IMR-90 (cell line): ENCODE measurements around the gene GEMIN8. TPM values are rescaled to one million over a fixed set of nuclear protein-coding genes. Genes with fewer than 3 reads are reported as not detected.

ENCODE experiments used
- ATAC-seq: fragments of 200-7000 bp; cut with Tn5 transposase; 2 replicates; pipeline ENCODE4 v1.9.1; 2020; ENCODE audit warnings: low read depth, mild to moderate bottlenecking, moderate library complexity
- BruUV-seq: library from RNA; stranded (reverse); fragments of 400-500 nt; replicated peaks from 2 replicates; lab custom pipeline; 2021; lab: Mats Ljungman, UMichigan
- CTCF ChIA-PET: fragments of 300-600 bp; formaldehyde crosslinking; extraction: SDS; loops from one replicate; lab custom pipeline; 2021; ENCODE audit warnings: antibody characterized with exemption; lab: Yijun Ruan, JAX
- POLR2A ChIA-PET: fragments of 300-600 bp; sonication (Branson Sonifier 250); formaldehyde crosslinking; loops from one replicate; lab custom pipeline; 2022; ENCODE audit warnings: antibody characterized with exemption; ENCODE audit not compliant: unreplicated experiment; lab: Charles Lee
- DNase-seq: peaks from one replicate; pipeline ENCODE4 v3.0.0; 2013
- H2AFZ ChIP-seq: replicated peaks from 2 replicates; pipeline ENCODE3; 2013; ENCODE audit warnings: low read length, mild to moderate bottlenecking; ENCODE audit not compliant: poor library complexity
- H2AK5ac ChIP-seq: 2 replicates; pipeline ENCODE4 v1.6.1; 2013; ENCODE audit warnings: low read depth, low read length, inconsistent platforms
- H2AK9ac ChIP-seq: replicated peaks from 2 replicates; pipeline ENCODE3; 2013; ENCODE audit warnings: mild to moderate bottlenecking, low read depth, low read length, moderate library complexity; ENCODE audit not compliant: poor library complexity
- H2BK120ac ChIP-seq: 2 replicates; pipeline ENCODE4 v1.6.1; 2013; ENCODE audit warnings: low read depth, low read length, inconsistent platforms
- H2BK15ac ChIP-seq: 3 replicates; pipeline ENCODE4 v1.6.1; 2013; ENCODE audit warnings: low read depth, low read length, inconsistent platforms
- H2BK20ac ChIP-seq: 2 replicates; pipeline ENCODE4 v1.6.1; 2013; ENCODE audit warnings: low read depth, mild to moderate bottlenecking, inconsistent platforms, low read length, moderate library complexity
- H2BK5ac ChIP-seq: 2 replicates; pipeline ENCODE4 v1.6.1; 2013; ENCODE audit warnings: mild to moderate bottlenecking, low read depth, low read length, inconsistent platforms; ENCODE audit not compliant: poor library complexity, severe bottlenecking
- H3K14ac ChIP-seq: replicated peaks from 2 replicates; pipeline ENCODE4 v1.6.1; 2013; ENCODE audit warnings: low read depth, low read length, inconsistent platforms
- H3K18ac ChIP-seq: 2 replicates; pipeline ENCODE4 v1.6.1; 2013; ENCODE audit warnings: low read depth, low read length, control low read depth
- H3K23ac ChIP-seq: 2 replicates; pipeline ENCODE4 v1.6.1; 2013; ENCODE audit warnings: low read depth, low read length, inconsistent platforms
- H3K27ac ChIP-seq: 2 replicates; pipeline ENCODE4 v1.5.1; 2013; ENCODE audit warnings: mild to moderate bottlenecking, control low read depth, low read length; ENCODE audit not compliant: insufficient read depth
- H3K27me3 ChIP-seq: 2 replicates; pipeline ENCODE4 v1.6.1; 2013; ENCODE audit warnings: low read length; ENCODE audit not compliant: control insufficient read depth, insufficient read depth
- H3K36me3 ChIP-seq: 2 replicates; pipeline ENCODE4 v1.6.1; 2013; ENCODE audit warnings: low read length, mixed read lengths; ENCODE audit not compliant: control insufficient read depth, insufficient read depth
- H3K4ac ChIP-seq: 2 replicates; pipeline ENCODE4 v1.6.1; 2013; ENCODE audit warnings: low read depth, low read length, inconsistent platforms
- H3K4me1 ChIP-seq: 2 replicates; pipeline ENCODE4 v1.6.1; 2013; ENCODE audit warnings: low read length, mixed read lengths; ENCODE audit not compliant: control insufficient read depth, insufficient read depth
- H3K4me2 ChIP-seq: 2 replicates; pipeline ENCODE4 v1.6.1; 2013; ENCODE audit warnings: low read depth, mild to moderate bottlenecking, control low read depth, low read length, moderate library complexity
- H3K4me3 ChIP-seq: 2 replicates; pipeline ENCODE4 v1.5.1; 2013; ENCODE audit warnings: low read depth, mild to moderate bottlenecking, control low read depth, low read length, moderate library complexity; ENCODE audit not compliant: insufficient read depth
- H3K56ac ChIP-seq: 2 replicates; pipeline ENCODE4 v1.6.1; 2013; ENCODE audit warnings: low read length, inconsistent platforms; ENCODE audit not compliant: insufficient read depth; ENCODE audit errors: extremely low read depth
- H3K79me1 ChIP-seq, 2 experiments: 2 replicates each; pipeline ENCODE4 v1.6.1; 2013; ENCODE audit warnings: low read length in 2 of 2, inconsistent platforms in 1 of 2, low read depth in 1 of 2
- H3K9ac ChIP-seq: 2 replicates; pipeline ENCODE4 v1.6.1; 2013; ENCODE audit warnings: low read depth, low read length, control low read depth
- H3K9me1 ChIP-seq: 2 replicates; pipeline ENCODE4 v1.6.1; 2013; ENCODE audit warnings: low read length, inconsistent platforms; ENCODE audit not compliant: insufficient read depth
- H3K9me3 ChIP-seq: 2 replicates; pipeline ENCODE4 v1.6.1; 2013; ENCODE audit warnings: low read length; ENCODE audit not compliant: control insufficient read depth, insufficient read depth
- H4K20me1 ChIP-seq: 2 replicates; pipeline ENCODE4 v1.6.1; 2013; ENCODE audit warnings: low read length, inconsistent platforms; ENCODE audit not compliant: insufficient read depth
- H4K5ac ChIP-seq: 2 replicates; pipeline ENCODE4 v1.6.1; 2013; ENCODE audit warnings: mild to moderate bottlenecking, low read depth, low read length, control low read depth
- H4K8ac ChIP-seq, 2 experiments: 2 replicates each; pipeline ENCODE4 v1.6.1; 2013; ENCODE audit warnings: low read depth in 2 of 2, low read length in 2 of 2, control low read depth in 1 of 2, inconsistent platforms in 1 of 2
- H4K91ac ChIP-seq: 2 replicates; pipeline ENCODE4 v1.6.1; 2013; ENCODE audit warnings: low read depth, low read length, inconsistent platforms; ENCODE audit not compliant: insufficient read depth
- POLR2A ChIP-seq: IDR thresholded peaks from 2 replicates; pipeline ENCODE4 v1.6.1; 2012; ENCODE audit warnings: mild to moderate bottlenecking, low read depth, low read length
- RAD21 ChIP-seq: IDR thresholded peaks from 2 replicates; pipeline ENCODE4 v1.6.1; 2012; ENCODE audit warnings: low read length, improper control_type of control experiment
- WGBS, 2 experiments: methylation state at CpG; one replicate each; pipeline versions ENCODE4 v1.1.5 to v1.1.7; 2013; ENCODE audit warnings: missing lambda C conversion rate in 2 of 2; ENCODE audit not compliant: insufficient read length in 1 of 2; ENCODE audit errors: extremely low coverage in 2 of 2; 5-methylcytosine and 5-hydroxymethylcytosine counted together
- dilution Hi-C: fragments of 300-500 bp; cut with HindIII; formaldehyde crosslinking; loops from one replicate; pipeline ENCODE4 v1.14.3; 2018; ENCODE audit warnings: low sequenced_read_pairs; ENCODE audit not compliant: unreplicated experiment
- in situ Hi-C: fragments of 300-500 bp; cut with MboI; formaldehyde crosslinking; loops from 3 replicates; pipeline ENCODE4 v1.14.3; 2019; ENCODE audit warnings: low sequenced_read_pairs, inconsistent platforms, mixed read lengths
- intact Hi-C: fragments of 100-400 bp; cut with micrococcal nuclease; formaldehyde crosslinking; loops from 2 replicates; pipeline ENCODE4 v1.10.0; 2022
- polyA plus RNA-seq, 3 experiments: library from polyadenylated mRNA; depleted of rRNA; stranded (reverse); fragments of >200 nt; gene quantifications; 2 replicates each; pipeline ENCODE4 v1.2.3, GENCODE V29; 2012; ENCODE audit warnings: low replicate concordance in 1 of 3
- total RNA-seq: library from RNA; depleted of rRNA; stranded (reverse); fragments of >200 nt; gene quantifications from 2 replicates; pipeline ENCODE4 v1.2.3, GENCODE V29; 2012

The GEMIN8 gene
- total and polyA plus RNA-seq, 2 of the 4 experiments (the other 2 are of a cell fraction): 12.0 to 24.1 TPM

DNA sequence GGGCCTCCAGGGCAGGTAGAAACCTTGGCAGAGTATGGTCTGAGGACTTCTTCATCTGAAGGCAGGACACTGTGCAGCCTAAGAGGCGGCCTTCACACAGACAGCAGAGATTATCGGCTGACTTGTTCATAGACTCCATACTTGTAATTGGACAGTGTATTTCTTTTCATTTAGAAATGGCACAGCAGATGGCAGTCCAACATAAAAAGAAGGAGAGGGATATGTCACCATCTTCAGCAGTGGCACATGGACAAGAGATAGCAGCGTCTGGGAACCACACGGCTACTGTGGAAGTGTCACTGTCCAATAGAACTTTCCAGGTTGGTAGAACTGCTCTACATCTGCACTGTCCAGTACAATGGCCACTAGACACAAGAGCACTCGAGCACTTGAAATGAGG, 21.7 kb upstream of the GEMIN8 start:
- Histone ChIP-seq H3K27ac (no peak overlapping the region), H4K20me1 (no peaks in the 10 kb centered on the region), H3K27me3 (no peaks in the 10 kb centered on the region), H2BK15ac (no peak overlapping the region), H3K18ac (no peak overlapping the region), H3K4me2 (no peak overlapping the region), H3K4ac (no peak overlapping the region), H3K56ac (no peak overlapping the region), H2AFZ (no peak overlapping the region), H3K36me3 (no peaks in the 10 kb centered on the region), H3K14ac (no peak overlapping the region), H4K8ac (no peak overlapping the region), H2BK5ac (no peak overlapping the region), H2AK9ac (no peak overlapping the region), H3K4me3 (no peak overlapping the region), H3K79me1 (no peaks in the 10 kb centered on the region), H3K23ac (no peak overlapping the region), H4K5ac (no peak overlapping the region), H3K9ac (no peak overlapping the region), H3K9me3 (no peaks in the 10 kb centered on the region), H4K91ac (no peak overlapping the region), H2AK5ac (no peak overlapping the region), H3K4me1 (no peaks in the 10 kb centered on the region), H2BK120ac (no peak overlapping the region), H3K9me1 (no peaks in the 10 kb centered on the region), H2BK20ac (no peak overlapping the region)
- no peak for DNase-seq
- in situ Hi-C loops: no loop called here
- ChIA-PET POLR2A (no interaction called here), CTCF (no interaction called here)
- no TSS peak for BruUV-seq
- intact Hi-C loops: no loop called here
- dilution Hi-C loops: no loop called here
- TF ChIP-seq RAD21: peak; percentile 9; the same call in 1 of the 2 replicates
- no peak for TF ChIP-seq POLR2A
- ATAC-seq: no peak
- WGBS, 2 experiments: 100% methylated on average over 1 of the region's 5 CpGs; no CpG with 5 or more reads in 1 of the 2 experiments
